ENCODE data around the gene CYBA. TPM values are rescaled to one million over a fixed set of nuclear protein-coding genes. Genes with fewer than 3 reads are reported as not detected.

CYBA gene
- total and polyA plus RNA-seq, 10 of the 15 experiments (the other 5 are each of a cell fraction or from before 2014, with no cell fraction given): 0.55 to 598 (median 258) TPM

- no peak for TF ChIP-seq NKRF (conservative IDR thresholded peaks at IDR 0.05)
- TF ChIP-seq FOXM1 (IDR thresholded peaks at IDR 0.05; ENCODE audit: low read depth, low read length): no peak
- no peak for TF ChIP-seq ATF2 (IDR thresholded peaks at IDR 0.05; ENCODE audit: low read length)
- TF ChIP-seq EZH2 (IDR thresholded peaks at IDR 0.05; ENCODE audit: borderline replicate concordance, control insufficient read depth, low read depth, low read length): no peak
- no peak for TF ChIP-seq EP300 (IDR thresholded peaks at IDR 0.05; ENCODE audit: borderline replicate concordance in 1 of 2, control insufficient read depth in 1 of 2, low read depth in 2 of 2, low read length in 2 of 2)
- TF ChIP-seq ZBTB11 (CRISPR knock-in tag; IDR thresholded peaks at IDR 0.05): no peak
- no peak for TF ChIP-seq HCFC1 (IDR thresholded peaks at IDR 0.05; ENCODE audit: low read length)
- no peak for TF ChIP-seq BACH1 (IDR thresholded peaks at IDR 0.05; ENCODE audit: borderline replicate concordance)
- TF ChIP-seq NR2C1 (IDR thresholded peaks at IDR 0.05): no peak
- peak; percentile 61; the same call in 1 of the 2 replicates for TF ChIP-seq MXI1 (IDR thresholded peaks at IDR 0.05; ENCODE audit: low read depth, low read length)
- TF ChIP-seq SMAD1 (IDR thresholded peaks at IDR 0.05; ENCODE audit: low read depth, partially characterized antibody): no peak
- TF ChIP-seq NFYA (IDR thresholded peaks at IDR 0.05; ENCODE audit: borderline replicate concordance, low read depth, low read length): no peak
- no peak for TF ChIP-seq POLR2AphosphoS2 (IDR thresholded peaks at IDR 0.05; ENCODE audit: low read depth, low read length)
- TF ChIP-seq POU2F2 (IDR thresholded peaks at IDR 0.05; ENCODE audit: borderline replicate concordance, low read depth, low read length): 0 out of 3 replicates have a peak, but pooled peaks have one; percentile 11
- TF ChIP-seq ZBED1 (IDR thresholded peaks at IDR 0.05; ENCODE audit: borderline replicate concordance): no peak
- no peak for TF ChIP-seq CUX1 (IDR thresholded peaks at IDR 0.05; ENCODE audit: insufficient replicate concordance, low read depth, low read length)
- no peak for TF ChIP-seq GABPA (IDR thresholded peaks at IDR 0.05; ENCODE audit: low read depth)
- no peak for TF ChIP-seq NFIC (IDR thresholded peaks at IDR 0.05; ENCODE audit: low read depth, low read length)
Measured at GRCh38 chr16:88681084-88681680, 30.3 kb upstream of the CYBA start (continued).

All from GM12878 (cell line).